Neural progenitor cell (in vitro differentiated cells): Measurements from ENCODE around the gene GRIN2D.

Experiments used
- EZH2 ChIP-seq: fragments of 200-600 bp; sonication (generic); IDR thresholded peaks from 2 replicates; pipeline ENCODE4 v1.6.1; 2017; ENCODE audit warnings: antibody characterized with exemption, mild to moderate bottlenecking, moderate library complexity
- EZH2phosphoT487 ChIP-seq: fragments of 200-600 bp; sonication (generic); IDR thresholded peaks from 2 replicates; pipeline ENCODE4 v1.6.1; 2017; ENCODE audit warnings: antibody characterized with exemption
- TF ChIP-seq, protein P1 (sequence below): fragments of 200-600 bp; sonication (generic); IDR thresholded peaks from 2 replicates; pipeline ENCODE4 v1.5.1; 2017; ENCODE audit warnings: antibody characterized with exemption, mild to moderate bottlenecking

DNA sequence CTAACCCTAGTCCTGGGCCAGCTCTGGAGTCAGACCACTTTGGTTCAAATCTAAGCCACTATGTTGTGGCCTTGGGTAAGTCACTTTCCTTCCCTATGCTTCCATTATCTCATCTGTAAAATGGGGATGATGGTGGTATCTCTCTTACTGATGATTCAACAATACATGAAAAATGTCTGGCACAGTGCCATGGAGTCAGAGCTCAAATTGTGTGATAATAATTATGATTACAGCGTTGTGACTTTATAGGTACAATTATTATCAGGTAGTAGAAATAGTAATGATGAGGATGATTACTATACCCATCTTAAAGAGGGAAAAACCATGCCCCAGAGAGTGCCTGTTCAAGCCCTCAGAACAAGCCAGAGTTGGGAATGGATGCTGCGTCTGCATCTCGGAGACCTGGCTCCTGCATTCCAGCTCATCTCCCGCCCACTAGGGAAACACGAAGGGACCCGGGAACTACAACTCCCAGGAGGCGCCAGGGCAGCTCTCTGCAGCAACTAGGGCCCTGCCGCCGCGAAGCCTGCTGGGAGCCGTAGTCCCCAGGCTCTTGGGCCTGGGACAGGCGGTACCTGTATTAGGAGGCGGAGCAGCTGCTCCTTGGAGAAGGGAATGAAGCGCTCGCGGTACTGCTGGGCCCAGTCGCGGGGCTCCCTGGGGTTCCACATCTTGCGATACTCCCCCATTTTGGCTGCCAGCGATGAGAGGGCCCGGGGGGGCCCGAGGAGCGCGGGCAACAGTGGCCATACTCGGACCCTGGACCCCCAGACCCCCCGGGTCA, 30.6 kb upstream of the GRIN2D start:
- TF ChIP-seq, protein P1, sequence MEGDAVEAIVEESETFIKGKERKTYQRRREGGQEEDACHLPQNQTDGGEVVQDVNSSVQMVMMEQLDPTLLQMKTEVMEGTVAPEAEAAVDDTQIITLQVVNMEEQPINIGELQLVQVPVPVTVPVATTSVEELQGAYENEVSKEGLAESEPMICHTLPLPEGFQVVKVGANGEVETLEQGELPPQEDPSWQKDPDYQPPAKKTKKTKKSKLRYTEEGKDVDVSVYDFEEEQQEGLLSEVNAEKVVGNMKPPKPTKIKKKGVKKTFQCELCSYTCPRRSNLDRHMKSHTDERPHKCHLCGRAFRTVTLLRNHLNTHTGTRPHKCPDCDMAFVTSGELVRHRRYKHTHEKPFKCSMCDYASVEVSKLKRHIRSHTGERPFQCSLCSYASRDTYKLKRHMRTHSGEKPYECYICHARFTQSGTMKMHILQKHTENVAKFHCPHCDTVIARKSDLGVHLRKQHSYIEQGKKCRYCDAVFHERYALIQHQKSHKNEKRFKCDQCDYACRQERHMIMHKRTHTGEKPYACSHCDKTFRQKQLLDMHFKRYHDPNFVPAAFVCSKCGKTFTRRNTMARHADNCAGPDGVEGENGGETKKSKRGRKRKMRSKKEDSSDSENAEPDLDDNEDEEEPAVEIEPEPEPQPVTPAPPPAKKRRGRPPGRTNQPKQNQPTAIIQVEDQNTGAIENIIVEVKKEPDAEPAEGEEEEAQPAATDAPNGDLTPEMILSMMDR: no peak
- TF ChIP-seq EZH2 (no peak), EZH2phosphoT487 (no peak)
